GM19397 (cell line): ENCODE data around the gene CDC5L.

Experiments
- ATAC-seq: cut with Tn5 transposase; IDR thresholded peaks from one replicate; pipeline ENCODE4 v1.9.1; 2021; ENCODE audit warnings: mild to moderate bottlenecking, moderate library complexity; ENCODE audit not compliant: unreplicated experiment

Gene CDC5L

GRCh38 chr6:44373051-44373450 lies 14.5 kb upstream of the CDC5L start:
- ATAC-seq: no peak

- no peak for ATAC-seq
Measured at GRCh38 chr6:44373787-44374186, 13.7 kb upstream of the CDC5L start.

GRCh38 chr6:44375071-44375470 lies 12.4 kb upstream of the CDC5L start:
- ATAC-seq: no peak

- no peak for ATAC-seq
Measured at GRCh38 chr6:44377484-44377883, 10.0 kb upstream of the CDC5L start.

- ATAC-seq: no peak
Measured at GRCh38 chr6:44377971-44378370, 9.5 kb upstream of the CDC5L start.

GRCh38 chr6:44381739-44382138 lies 5.8 kb upstream of the CDC5L start:
- ATAC-seq: no peak

- ATAC-seq: no peak
Measured at GRCh38 chr6:44386364-44386928, 1.1 kb upstream of the CDC5L start.

GRCh38 chr6:44386929-44387345 lies 569 bp upstream of the CDC5L start:
- no peak for ATAC-seq

GRCh38 chr6:44388135-44388487 lies 605 bp downstream of the CDC5L start:
- ATAC-seq: peak; percentile 1

- no peak for ATAC-seq
Measured at GRCh38 chr6:44388887-44389286, 1.4 kb downstream of the CDC5L start.

- ATAC-seq: no peak
Measured at GRCh38 chr6:44390158-44390683, 2.7 kb downstream of the CDC5L start.

GRCh38 chr6:44395501-44395900 lies 8.0 kb downstream of the CDC5L start:
- ATAC-seq: no peak

- no peak for ATAC-seq
Measured at GRCh38 chr6:44396968-44397367, 9.5 kb downstream of the CDC5L start.

- ATAC-seq: no peak
Measured at GRCh38 chr6:44397424-44398164, 10.1 kb downstream of the CDC5L start.

GRCh38 chr6:44399991-44400390 lies 12.5 kb downstream of the CDC5L start:
- ATAC-seq: no peak

- ATAC-seq: no peak
Measured at GRCh38 chr6:44400572-44400971, 13.1 kb downstream of the CDC5L start.

GRCh38 chr6:44401138-44401537 lies 13.6 kb downstream of the CDC5L start:
- ATAC-seq: no peak

GRCh38 chr6:44404022-44404714 lies 16.7 kb downstream of the CDC5L start:
- no peak for ATAC-seq

- ATAC-seq: no peak
Measured at GRCh38 chr6:44404715-44405099, 17.2 kb downstream of the CDC5L start.

- ATAC-seq: no peak
Measured at GRCh38 chr6:44407951-44408670, 20.6 kb downstream of the CDC5L start.

GRCh38 chr6:44409207-44409794 lies 21.8 kb downstream of the CDC5L start:
- no peak for ATAC-seq
